GM21390 (cell line): ENCODE data around the gene ACACB.
"Not testable (repeated sequence)": the region's sequence is repeated elsewhere in the genome, so short reads cannot be mapped to it uniquely, and the experiment has no call there.

Experiments
- ATAC-seq: cut with Tn5 transposase; IDR thresholded peaks from one replicate; pipeline ENCODE4 v1.9.1; 2021; ENCODE audit not compliant: unreplicated experiment

The ACACB gene

DNA sequence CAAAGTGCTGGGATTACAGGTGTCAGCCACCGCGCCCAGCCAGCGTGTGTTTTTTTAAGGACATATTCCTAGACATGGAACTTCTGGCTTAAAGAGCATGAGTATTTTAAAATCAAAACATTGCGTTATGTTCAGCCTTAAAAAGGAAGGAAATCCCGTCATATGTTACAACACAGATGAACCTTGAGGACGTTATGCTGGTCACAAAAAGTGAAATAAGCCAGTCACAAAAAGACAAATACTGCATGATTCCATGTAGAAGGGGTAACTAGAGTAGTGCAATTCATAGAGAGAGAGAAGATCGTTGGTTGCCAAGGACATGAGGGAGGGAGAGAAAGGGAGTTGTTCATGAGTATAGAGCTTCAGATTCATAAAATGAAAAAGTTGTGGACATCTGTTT lies 53.9 kb downstream of the ACACB start:
- ATAC-seq: no peak

DNA sequence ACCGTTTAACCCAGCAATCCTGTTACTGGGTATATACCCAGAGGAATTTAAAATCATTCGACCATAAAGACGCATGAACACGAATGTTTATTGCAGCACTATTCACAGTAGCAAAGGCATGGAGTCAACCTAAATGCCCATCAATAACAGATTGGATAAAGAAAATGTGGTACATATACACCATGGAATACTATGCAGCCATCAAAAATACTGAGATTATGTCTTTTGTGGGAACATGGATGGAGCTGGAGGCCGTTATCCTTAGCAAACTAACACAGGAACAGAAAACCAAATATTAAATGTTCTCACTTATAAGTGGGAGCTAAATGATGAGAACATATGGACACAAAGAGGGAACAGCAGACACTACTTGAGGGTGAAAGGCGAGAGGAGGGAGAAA lies 56.4 kb downstream of the ACACB start:
- ATAC-seq: not testable (repeated sequence)

DNA sequence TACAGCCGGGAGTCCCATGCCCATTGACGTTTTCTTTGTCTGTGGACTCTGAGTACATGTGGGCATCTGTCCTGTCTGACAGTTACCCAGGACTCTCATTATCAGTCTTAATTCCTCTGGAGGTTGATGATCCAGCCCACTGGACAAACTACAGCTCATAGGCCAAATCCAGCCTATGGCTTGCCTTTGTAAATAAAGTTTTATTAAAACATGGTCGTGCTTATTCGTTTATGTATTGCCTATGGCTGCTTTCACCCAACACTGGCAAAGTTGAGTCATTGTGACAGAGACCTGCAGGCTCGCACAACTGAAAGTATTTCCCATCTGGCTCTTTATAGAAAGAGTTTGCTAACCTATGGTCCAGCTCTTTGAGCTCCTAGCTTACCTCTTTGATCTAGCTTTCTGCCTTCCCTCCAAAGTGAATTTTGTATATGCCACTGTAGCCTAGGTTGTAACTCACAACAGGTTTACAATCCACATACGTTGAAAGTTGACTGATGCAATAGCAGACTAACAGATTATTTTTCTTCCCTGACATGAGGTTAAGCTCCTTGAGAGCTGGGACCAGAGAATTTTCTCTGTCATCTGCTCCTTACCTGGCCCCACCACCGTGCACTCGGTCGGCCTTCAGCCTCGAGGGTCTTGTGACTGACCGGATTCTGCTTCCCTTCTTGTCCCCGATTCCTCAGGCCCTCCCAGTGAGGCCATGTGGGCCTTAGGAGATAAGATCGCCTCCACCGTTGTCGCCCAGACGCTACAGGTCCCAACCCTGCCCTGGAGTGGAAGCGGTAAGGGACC lies 57.3 kb downstream of the ACACB start:
- ATAC-seq: no peak

DNA sequence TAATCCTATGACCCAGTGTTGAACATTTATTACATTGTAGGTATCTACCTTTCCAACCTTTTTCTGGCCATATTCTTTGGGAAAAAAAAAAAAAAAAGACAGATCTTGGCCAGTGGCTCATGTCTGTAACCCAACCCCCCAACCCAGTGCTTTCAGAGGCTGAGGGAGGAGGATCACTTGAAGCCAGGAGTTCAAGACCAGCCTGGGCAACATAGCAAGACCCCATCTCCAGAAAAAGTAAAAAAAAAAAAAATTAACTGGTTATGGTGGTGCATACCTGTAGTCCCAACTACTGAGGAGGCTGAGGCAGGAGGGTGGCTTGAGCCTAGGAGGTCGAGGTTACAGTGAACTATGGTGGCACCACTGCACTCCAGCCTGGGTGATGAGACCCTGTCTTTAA lies 58.1 kb downstream of the ACACB start:
- no peak for ATAC-seq

DNA sequence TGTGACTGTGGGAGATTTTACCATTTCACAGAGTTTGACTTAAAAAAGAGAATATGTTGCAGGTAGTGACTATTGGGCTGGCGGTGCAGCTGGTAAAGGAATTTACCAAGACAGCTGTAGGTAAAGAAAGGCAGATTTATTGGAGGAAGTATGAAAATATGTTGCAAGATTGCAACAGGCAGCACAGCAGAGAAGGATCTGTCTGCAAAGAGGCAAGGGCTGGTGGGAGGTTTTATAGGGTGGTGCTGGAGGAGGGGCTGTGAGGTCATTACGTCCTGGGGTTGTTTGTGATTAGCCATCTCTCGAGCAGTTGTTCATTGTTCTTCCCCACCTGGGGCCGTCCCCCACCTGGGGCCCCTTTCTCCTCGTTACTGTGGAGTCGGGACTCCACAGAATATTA lies 62.1 kb downstream of the ACACB start:
- ATAC-seq: no peak

DNA sequence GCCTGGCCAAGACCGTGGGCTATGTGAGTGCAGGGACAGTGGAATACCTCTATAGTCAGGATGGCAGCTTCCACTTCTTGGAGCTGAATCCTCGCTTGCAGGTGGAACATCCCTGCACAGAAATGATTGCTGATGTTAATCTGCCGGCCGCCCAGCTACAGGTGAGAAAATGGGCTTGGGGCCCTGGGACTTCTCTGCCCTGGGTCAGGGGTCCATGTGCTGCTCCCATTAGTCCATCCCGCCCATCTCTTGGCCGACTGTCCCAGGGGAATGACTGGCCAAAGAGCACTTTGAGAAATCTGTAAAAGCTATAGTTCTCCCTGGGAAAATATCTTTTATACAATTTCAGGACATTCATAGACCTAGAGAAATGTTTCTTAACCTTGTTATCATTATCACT lies 63.5 kb downstream of the ACACB start:
- no peak for ATAC-seq

DNA sequence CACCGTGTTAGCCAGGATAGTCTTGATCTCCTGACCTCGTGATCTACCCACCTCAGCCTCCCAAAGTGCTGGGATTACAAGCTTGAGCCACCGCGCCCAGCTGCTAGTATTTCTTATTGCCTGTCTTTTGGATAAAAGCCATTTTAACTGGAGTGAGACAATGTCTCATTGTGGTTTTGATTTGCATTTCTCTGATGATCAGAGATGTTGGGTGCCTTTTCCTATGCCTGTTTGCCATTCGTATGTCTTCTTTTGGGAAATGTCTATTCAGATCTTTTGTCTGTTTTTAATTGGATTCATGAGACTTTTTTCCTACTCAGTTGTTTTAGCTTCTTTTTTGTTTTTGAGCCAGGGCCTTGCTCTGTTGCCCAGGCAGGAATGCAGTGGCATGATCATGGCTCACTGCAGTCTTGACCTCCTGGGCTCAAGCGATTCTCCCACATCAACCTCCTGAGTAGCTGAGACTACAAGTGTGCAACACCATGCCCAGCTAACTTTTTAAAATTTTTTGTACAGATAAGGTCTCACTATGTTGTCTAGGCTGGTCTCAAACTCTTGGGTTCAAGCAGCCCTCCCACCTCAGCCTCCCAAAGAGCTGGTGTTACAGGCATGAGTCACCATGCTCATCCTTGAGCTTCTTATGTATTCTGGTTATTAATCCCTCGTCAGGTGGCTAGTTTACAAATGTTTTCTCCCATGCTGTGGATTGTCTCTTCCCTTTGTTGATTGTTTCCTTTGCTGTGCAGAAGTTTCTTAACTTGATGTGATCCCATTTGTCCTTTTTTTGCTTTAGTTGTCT lies 65.9 kb downstream of the ACACB start:
- ATAC-seq: no peak

DNA sequence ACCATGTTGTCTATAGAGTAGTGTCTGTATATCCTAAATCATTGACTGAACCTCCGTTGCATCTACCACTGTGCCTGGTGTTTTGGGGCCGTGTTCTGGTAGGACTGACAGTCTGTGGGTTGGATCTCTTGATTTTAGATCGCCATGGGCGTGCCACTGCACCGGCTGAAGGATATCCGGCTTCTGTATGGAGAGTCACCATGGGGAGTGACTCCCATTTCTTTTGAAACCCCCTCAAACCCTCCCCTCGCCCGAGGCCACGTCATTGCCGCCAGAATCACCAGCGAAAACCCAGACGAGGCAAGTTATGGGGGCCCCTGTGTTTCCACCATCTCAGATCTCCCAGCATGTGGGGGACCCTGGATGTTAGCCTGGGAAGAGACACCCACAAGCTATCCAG lies 69.1 kb downstream of the ACACB start:
- ATAC-seq: no peak

DNA sequence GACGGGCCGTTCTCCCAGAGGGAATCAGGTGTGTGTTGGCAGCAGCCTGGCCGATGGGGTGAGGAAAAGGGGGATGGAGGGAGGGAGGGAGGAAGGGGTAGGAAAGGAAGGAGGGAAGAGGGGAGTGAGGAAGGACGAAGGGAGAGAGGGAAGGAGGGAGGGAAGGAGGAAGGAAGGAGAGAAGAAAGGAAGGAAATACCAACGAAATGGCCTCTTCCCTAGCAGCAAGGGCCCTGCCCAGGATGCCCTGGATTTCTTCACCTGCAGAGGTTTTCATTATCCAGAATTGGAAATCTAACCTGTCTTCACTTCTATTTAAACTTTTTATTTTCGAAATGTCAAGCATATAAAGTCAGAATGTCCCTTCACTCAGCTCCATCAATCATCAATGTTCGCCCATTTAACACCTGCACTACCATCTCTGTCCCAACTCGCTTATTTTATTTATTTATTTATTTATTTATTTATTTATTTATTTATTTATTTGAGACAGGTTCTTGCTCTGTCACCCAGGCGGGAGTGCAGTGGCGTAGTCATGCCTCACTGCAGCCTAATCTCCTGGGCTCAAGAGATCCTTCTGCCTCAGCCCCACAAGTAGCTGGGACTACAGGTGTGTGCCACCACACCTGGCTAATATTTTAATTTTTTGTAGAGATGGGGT lies 70.7 kb downstream of the ACACB start:
- no peak for ATAC-seq

DNA sequence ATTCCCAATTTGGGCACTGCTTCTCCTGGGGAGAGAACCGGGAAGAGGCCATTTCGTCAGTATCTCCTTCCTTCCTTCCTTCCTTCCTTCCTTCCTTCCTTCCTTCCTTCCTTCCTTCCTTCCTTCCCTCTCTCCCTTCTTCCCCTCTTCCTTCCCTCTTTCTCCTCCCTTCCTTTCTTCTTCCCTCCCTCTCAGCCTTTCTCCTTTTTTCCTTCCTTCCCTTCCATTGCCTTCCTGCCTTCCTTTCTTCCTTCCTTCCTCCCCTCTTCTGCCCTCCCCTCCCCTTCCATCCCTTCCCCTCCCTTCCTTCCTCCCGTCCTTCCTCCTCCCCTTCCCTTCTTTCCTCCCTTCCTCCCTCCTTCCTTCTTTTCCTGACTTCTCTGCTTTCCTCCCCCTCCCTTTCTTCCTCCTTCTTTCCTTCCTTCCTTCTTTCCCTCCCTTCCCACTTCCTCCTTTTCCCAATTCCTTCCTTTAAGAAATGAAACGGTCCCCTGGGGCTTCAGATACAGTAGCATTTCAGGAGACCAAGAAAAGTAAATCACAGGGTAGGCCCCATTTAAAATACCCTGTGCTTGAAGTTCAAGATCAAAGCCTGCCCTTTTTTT lies 71.8 kb downstream of the ACACB start:
- no peak for ATAC-seq

DNA sequence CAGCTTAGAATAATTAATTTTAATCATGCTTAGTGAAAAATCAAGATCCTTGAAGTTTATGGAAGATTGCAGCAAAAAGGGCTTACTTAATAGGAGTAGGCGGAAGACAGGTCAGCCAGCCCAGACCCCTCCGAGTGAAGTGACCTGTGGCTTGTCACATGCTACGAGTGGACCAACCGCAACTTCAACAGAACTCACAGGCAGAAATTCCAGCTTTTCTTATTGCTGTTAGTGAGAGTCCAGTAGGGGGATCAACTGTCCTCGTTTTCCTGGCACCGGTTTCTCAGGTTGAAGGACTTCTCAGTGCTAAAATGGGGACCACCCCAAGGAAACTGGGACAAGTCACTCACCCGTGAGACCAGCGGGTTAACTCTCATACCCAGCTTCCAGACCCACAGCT lies 72.9 kb downstream of the ACACB start:
- no peak for ATAC-seq

DNA sequence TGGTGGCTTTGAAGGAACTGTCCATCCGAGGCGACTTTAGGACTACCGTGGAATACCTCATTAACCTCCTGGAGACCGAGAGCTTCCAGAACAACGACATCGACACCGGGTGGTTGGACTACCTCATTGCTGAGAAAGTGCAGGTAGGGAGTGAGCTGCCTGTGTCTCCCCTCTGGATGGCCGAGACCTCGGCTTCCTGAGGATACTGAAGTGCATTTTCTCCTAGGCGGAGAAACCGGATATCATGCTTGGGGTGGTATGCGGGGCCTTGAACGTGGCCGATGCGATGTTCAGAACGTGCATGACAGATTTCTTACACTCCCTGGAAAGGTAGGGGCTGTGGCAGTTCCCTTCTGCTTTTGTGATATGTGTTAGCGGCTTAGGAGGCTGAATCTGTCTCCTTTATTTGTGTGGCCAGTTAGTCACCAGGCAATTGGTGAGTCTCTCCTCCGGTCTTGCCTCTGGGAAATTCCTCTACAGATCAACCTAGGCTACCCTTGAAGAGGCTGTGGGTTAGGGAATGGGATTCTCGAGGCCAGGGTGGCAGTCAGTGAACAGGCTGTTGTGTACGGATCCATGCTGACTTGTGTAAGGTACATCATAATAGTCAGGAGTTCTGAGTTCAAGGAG lies 75.3 kb downstream of the ACACB start:
- no peak for ATAC-seq

DNA sequence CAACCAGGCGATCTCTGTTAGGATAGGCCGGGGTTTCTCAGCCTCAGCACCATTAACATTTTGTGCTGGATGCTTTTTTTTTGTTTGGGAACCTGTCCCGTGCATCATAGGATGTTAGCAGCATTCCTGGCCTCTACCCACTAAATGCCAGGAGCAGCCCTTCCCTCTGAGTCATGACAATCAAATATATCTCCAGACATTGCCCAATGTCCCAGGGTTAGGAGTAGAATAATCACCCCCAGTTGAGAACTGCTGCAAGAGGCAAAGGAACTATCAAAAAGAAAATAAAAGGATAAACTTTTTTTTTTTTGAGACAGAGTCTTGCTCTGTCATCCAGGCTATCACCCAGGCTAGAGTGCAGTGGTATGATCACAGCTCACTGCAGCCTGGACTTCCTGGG lies 76.0 kb downstream of the ACACB start:
- ATAC-seq: no peak

DNA sequence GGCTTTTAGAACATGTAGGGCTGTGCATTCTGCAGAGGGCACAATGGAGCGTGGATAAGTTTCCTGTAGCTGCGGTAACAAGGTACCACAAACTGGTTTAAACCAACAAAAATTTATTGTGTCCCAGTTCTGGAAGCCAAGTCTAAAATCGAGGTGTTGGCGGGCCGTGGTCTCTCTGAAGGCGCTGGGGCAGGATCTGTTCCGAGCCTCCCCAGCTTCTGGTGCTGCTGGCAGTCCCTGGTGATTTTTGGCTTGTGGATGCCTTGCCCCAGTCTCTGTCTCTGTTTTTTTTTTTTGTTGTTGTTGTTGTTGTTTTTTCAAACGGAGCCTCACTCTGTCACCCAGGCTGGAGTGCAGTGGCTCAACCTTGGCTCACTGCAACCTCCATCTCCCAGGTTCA lies 77.5 kb downstream of the ACACB start:
- no peak for ATAC-seq

DNA sequence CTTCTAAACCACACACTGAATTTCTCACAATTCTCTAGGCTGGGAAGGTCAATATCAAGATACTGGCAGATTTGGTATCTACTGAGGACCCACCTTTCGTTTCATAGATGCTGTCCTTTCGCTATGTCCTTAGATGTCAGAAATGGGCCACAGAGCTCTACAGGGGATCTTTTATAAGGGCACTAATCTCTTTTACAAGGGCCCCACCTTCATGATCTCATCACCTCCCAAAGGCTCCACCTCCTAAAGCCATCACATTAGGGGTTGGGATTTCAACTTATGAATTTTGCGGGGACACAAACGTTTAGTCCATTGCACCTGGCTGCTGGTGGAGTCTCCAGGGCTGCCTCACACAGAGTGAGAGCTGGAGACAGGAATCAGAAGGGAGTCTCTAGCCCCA lies 79.9 kb downstream of the ACACB start:
- no peak for ATAC-seq

DNA sequence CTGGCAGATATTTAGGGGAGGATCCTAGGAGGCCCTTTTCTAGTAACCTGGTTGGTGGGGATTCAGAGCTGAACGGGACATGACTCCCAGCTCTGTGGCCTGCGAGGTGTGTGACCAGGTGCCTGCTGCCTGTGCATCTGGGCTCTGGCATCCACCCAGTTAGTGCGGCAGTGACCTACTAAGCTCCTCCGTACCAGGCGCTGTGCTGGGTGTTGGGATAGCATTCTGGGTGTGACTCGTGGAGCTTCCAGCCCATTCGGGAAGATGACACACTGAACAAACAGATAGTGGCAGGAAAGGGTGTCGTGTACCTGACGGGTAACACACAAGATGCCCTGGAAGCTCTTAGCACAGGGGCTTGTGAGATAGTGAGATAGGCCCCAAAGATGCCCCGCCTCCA lies 80.9 kb downstream of the ACACB start:
- ATAC-seq: no peak

DNA sequence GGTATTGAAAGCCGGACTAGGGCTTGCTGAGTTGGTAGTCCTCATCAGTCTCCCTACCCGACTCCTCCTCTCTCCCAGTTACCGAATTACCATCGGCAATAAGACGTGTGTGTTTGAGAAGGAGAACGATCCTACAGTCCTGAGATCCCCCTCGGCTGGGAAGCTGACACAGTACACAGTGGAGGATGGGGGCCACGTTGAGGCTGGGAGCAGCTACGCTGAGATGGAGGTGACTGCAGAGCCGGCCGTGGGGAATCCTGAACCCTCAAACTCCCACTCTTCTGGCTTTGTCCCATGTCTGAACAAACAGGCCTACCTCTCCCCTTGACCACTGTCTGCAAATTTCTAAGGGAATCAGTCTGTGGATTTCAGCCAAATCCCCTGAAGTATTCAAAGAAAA lies 82.9 kb downstream of the ACACB start:
- no peak for ATAC-seq

DNA sequence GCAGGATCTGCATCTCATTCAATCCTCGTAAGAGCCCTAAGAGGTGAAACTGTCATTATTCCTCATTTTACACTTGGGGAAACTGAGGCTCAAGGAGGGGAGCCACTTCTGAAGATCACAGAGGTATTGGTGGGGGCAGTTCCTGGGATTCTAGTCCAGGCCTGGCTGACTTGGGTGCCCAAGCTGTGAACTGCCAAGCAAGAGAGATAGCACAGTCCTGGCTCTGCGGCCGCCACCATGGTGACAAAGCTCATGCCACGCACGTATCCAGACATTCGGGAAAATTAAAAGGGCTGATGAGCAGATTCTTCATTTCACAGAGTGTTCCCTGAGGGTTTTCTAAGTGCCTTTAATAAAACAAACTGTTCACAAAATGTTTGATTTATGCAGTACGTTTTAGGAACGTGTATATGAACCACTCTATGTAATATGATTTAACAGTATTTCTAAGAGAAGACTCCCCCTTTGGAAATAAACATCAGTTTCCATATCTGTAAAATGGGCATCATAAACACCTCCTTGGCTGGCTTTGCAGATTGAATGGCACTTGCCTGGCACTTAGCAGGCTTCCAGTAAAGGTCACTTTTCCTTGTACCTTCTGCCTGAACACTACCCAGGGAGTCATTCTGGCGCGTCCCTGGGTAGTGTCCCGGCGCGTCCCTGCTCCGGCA lies 84.6 kb downstream of the ACACB start:
- no peak for ATAC-seq

DNA sequence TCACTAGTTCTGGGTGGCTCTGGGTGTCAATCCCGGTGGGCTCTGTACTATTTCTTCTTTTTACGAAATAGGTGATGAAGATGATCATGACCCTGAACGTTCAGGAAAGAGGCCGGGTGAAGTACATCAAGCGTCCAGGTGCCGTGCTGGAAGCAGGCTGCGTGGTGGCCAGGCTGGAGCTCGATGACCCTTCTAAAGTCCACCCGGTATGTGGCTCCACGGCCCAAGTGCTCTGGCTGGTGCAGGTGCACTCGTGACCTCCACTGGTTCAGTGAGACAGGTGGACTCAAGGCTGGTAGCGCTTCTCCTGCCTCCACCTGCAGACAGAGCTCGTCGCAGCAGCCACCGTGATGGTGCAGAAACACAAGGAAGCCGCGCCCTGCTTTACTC lies 85.1 kb downstream of the ACACB start:
- no peak for ATAC-seq

DNA sequence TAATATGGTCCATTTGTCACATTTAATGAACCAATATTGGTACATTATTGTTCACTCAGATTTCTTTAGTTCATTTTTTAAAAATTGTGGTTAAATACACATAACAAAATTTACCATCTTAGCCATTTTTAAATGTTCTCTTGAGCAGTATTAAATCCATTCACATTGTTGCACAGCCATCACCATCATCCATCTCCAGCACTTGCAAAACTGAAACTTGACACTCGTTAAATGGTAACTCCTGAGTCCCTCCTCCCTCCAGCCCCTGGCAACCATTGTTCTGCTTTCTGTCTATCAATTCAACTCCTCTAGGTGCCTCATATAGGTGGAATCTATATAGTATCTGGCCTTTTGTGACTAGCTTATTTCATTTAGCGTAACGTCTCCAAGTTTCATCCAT lies 86.4 kb downstream of the ACACB start:
- no peak for ATAC-seq

DNA sequence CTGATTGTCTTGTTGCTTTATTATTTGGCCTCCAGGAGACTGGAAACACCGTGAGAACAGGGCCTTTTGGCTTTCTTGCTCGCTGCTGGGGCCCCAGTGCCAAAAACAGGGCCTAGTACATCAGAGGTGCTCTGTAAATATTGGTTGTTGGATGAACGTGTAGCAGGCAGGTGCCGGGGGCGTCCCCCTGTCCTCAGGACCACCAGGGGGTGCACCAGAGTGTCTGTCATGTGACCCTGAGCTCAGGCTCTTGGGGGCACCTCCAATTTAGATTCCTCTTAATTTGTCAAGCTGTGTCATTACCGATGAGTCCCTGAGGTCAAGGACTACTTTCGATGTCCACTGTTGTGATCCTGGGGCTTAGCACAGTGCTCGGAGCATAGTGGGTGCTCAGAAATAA lies 87.1 kb downstream of the ACACB start:
- ATAC-seq: no peak
